Activated CD8-positive, alpha-beta T cell treated with anti-CD3 and anti-CD28 coated beads, Interleukin-2, amount 10 ng/mL, durations not matched to agents 7 days and 5 days (primary cell): Measurements from ENCODE around the gene TBCD. TPM values are rescaled to one million over a fixed set of nuclear protein-coding genes. Genes with fewer than 3 reads are reported as not detected.

Experiments used
- ATAC-seq: fragments of 150-1000 bp; cut with Tn5 transposase; one replicate; pipeline ENCODE4 v1.10.0; 2021; ENCODE audit warnings: moderate library complexity
- CTCF ChIA-PET: fragments of 350-600 bp; sonication (Branson Sonifier 250); formaldehyde crosslinking; loops from one replicate; lab custom pipeline; 2021; ENCODE audit warnings: antibody characterized with exemption; lab: Charles Lee
- POLR2A ChIA-PET: fragments of 350-600 bp; sonication (Branson Sonifier 250); formaldehyde crosslinking; loops from one replicate; lab custom pipeline; 2021; ENCODE audit warnings: antibody characterized with exemption; lab: Charles Lee
- DNase-seq: peaks from one replicate; pipeline ENCODE4 v3.0.0-alpha.2; 2020
- H3K27ac Mint-ChIP-seq: one replicate; pipeline ENCODE4 v1.8.0; 2021; ENCODE audit warnings: mild to moderate bottlenecking, mixed read lengths
- H3K27me3 Mint-ChIP-seq: one replicate; pipeline ENCODE4 v1.8.0; 2021; ENCODE audit warnings: low read depth, mixed read lengths
- H3K36me3 Mint-ChIP-seq: one replicate; pipeline ENCODE4 v1.8.0; 2021; ENCODE audit warnings: low read depth, mixed read lengths
- H3K4me1 Mint-ChIP-seq: one replicate; pipeline ENCODE4 v1.8.0; 2021; ENCODE audit warnings: low read depth, mixed read lengths
- H3K4me3 Mint-ChIP-seq: one replicate; pipeline ENCODE4 v1.8.0; 2021; ENCODE audit warnings: mild to moderate bottlenecking, mixed read lengths
- H3K9me3 Mint-ChIP-seq: one replicate; pipeline ENCODE4 v1.8.0; 2022; ENCODE audit warnings: mixed read lengths; ENCODE audit not compliant: insufficient read depth
- total RNA-seq, 2 experiments: library from RNA; stranded (reverse); gene quantifications; one replicate each; pipeline ENCODE4 v1.2.3, GENCODE V29; 2021

TBCD gene
- total RNA-seq, 2 experiments from 2014 or later: 112 to 122 TPM

DNA sequence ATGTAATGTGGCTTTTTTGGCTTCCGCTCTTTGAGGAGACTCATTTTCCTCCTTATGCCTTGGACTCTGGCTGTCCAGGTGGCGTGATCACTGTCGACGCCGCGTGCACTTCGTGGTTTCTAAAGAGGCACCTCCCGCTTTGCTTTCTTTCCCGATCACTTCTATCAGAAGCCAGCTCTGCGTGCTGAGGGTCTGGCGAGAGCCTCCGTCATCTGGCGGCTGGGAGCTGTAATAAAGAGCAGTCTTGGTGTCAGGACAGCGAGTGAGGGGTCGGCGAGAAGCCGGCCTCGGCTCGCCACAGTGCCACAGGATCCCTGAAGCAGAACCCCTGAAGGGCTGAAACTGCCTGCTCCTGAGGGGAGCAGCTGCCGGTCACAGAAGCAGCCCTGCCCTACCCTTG is 80.5 kb downstream of the TBCD start:
- Mint-ChIP-seq H3K4me3 (no peak overlapping the region), H3K27ac (no peak overlapping the region), H3K9me3 (no peaks in the 10 kb centered on the region), H3K4me1 (peaks cover 2% of the 10 kb centered on the region), H3K27me3 (no peaks in the 10 kb centered on the region), H3K36me3 (peaks cover 24% of the 10 kb centered on the region)
- DNase-seq (no peak), ATAC-seq (no peak)
- ChIA-PET POLR2A (no interaction called here), CTCF (no interaction called here)

DNA sequence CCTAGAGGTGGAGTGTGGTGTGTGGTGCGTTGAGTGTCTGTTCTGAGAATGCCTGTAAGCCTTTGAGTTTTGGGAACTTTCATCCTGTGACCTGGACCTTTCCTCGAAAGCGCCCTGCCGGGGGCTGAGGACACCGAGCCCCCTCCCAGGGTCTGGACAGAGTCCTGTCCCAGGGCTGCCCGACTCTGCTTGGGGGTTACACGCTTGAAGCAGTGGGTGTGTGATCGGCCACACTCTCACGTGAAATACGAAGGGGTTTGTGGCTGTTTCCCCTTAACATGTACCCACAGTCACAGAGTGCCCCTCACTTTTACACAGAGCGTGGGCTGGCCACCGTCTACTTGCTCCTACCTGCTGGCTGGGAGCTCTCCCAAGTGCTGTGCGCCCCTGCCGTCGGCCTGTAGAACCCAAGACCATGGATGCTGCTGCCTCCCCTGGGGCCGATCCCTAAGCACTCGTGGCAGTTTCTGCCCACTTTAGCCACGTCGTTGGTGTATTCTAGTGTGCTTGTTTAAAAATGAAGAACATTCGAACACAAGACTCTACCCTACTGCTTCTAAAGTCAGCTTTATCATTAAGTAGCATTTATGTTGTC is 81.1 kb downstream of the TBCD start:
- H3K36me3 Mint-ChIP-seq: peaks cover 18% of the 10 kb centered on the region
- ChIA-PET CTCF (no interaction called here), POLR2A (no interaction called here)
- peaks cover 2% of the 10 kb centered on the region for H3K4me1 Mint-ChIP-seq
- no peak for DNase-seq
- H3K27me3 Mint-ChIP-seq: no peaks in the 10 kb centered on the region
- H3K4me3 Mint-ChIP-seq: no peak overlapping the region
- no peak for ATAC-seq
- H3K9me3 Mint-ChIP-seq: no peaks in the 10 kb centered on the region
- H3K27ac Mint-ChIP-seq: no peak overlapping the region

DNA sequence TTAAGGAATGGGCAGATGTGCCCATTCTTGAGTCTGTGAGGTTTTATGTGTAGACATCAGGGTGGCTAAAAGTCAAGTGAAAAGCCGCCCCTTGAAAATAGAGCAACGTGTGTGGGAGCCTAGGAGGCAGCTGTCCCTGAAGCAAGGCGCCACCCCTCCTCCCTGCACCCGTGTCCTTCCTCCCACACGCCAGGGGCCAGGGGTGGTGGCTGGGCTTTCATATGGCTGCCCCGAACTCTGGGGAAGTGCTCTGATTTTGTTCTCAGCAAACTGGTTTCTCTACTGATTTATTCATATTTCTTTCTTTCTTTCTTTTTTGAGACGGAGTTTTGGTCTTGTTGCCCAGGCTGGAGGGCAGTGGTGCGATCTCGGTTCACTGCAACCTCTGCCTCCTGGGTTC is 83.3 kb downstream of the TBCD start:
- ATAC-seq (no peak), DNase-seq (no peak)
- H3K4me3 Mint-ChIP-seq: no peak overlapping the region
- POLR2A ChIA-PET: no interaction called here
- CTCF ChIA-PET: interaction anchor here (0.9 to 1.1 kb wide), 2 partner anchors 9 to 53 kb away, joined by 3 read pairs; no protein-coding TSS in a partner anchor
- H3K27me3 Mint-ChIP-seq: no peaks in the 10 kb centered on the region
- no peak overlapping the region for H3K27ac Mint-ChIP-seq
- peaks cover 4% of the 10 kb centered on the region for H3K36me3 Mint-ChIP-seq
- H3K4me1 Mint-ChIP-seq: peaks cover 2% of the 10 kb centered on the region
- no peaks in the 10 kb centered on the region for H3K9me3 Mint-ChIP-seq

DNA sequence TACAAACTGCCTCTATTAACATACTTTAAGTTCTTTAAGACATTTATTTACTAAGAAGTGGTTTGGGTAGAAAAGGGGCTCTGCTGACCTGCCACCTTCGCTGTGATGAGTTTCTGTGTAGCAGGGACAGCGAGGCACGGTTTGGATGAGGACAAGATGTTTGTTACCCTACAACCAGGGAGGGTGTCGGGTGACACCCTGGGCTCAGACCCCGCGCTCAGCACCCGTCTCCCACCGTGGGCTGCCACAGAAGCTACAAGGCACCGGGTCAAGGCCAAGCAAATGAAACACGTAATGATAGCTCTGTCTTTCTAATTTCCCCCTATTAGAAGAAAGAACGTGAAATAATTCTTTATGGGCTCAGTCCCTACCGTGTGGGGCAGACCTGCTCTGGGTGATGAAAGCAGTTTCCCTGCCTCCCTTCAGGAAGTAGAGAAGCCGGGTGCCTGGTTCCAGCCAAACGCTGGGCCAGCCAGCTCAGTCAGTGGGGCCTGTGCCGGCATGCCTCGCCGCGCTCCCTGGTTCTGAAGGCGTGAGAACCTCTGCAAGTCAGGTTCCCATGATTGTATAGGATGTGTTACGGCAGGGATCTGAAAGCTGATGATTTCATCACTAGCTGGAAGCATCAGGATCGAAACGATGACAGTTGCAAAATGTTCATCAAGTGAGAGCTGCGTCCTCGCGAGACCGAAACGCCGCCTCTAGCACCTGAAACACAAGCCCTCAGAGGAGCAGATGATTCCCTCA is 84.1 kb downstream of the TBCD start:
- DNase-seq: no peak
- no peak overlapping the region for H3K27ac Mint-ChIP-seq
- no peaks in the 10 kb centered on the region for H3K27me3 Mint-ChIP-seq
- H3K4me3 Mint-ChIP-seq: no peak overlapping the region
- H3K36me3 Mint-ChIP-seq: peaks cover 4% of the 10 kb centered on the region
- CTCF ChIA-PET: interaction anchor here (0.9 to 1.3 kb wide), 3 partner anchors 54 to 76 kb away, joined by 3 read pairs; no protein-coding TSS in a partner anchor
- no peak for ATAC-seq
- no peaks in the 10 kb centered on the region for H3K9me3 Mint-ChIP-seq
- POLR2A ChIA-PET: no interaction called here
- H3K4me1 Mint-ChIP-seq: peaks cover 2% of the 10 kb centered on the region

DNA sequence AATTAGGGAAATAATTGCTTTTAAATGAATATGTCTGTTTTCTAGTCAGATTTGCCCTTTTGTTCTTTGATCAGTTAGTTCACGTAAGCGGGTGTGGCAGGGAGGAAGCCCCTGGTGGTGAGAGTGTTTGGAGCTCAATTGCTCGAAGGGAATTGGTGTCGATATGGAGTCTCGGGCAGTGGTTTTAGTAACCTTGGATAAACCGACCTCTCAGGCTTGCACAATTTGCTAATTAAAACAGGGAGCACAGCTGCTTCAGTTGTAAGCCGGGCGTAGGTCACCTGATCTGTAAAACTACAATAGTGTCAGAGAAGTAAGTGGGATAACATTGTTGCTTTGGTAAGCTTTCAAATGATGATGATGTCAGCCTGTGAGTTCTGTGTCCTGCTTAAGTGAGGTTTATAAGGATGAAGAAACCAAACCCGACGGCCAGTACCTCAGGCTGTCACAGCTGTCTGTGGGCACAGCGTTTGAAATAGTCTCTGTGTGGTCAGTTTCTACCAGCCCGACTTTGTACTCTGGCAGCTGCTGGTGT is 85.0 kb downstream of the TBCD start:
- H3K27me3 Mint-ChIP-seq: no peaks in the 10 kb centered on the region
- ATAC-seq (no peak), DNase-seq (no peak)
- no peak overlapping the region for H3K4me3 Mint-ChIP-seq
- peaks cover 2% of the 10 kb centered on the region for H3K36me3 Mint-ChIP-seq
- H3K4me1 Mint-ChIP-seq: peaks cover 2% of the 10 kb centered on the region
- no peaks in the 10 kb centered on the region for H3K9me3 Mint-ChIP-seq
- CTCF ChIA-PET: interaction anchor here (0.9 to 1.3 kb wide), 2 partner anchors 55 to 75 kb away, joined by 3 read pairs; no protein-coding TSS in a partner anchor
- no peak overlapping the region for H3K27ac Mint-ChIP-seq
- POLR2A ChIA-PET: no interaction called here

DNA sequence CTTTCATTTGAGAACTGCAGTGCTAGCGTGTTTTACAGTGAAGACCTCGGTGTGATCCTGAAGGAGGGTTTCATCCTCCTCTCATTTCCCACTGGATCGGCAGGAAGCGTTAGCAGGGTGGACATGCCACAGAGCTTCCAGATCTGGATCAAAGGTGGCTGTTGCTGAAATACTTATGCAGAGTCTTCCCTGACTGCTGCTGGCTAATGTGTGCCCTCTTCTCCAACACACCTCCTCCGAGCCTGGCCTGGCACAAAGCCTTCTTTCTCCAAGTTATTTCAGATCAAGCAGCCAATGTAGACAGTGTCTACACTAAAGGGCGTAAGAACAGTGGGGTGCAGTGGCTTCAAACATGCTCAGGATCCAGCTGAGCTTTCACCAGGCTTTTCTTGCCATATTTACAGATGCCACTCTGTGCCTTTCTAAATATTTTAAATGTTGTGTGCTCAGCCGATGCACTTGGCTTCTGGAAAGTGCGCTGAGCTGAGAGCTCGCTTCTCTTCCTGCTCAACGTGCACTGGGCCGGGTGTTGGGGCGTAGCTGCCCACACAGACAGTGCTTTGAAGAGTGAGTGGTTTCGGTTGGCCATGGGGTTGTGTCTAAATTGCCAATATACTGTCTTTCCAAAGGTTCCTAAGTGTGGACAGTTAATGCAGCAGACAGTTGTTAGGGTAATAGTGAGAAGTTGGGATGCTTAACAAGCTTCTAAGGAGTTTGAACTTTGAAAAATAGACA is 85.9 kb downstream of the TBCD start:
- CTCF ChIA-PET: interaction anchor here (0.6 to 0.8 kb wide), 2 partner anchors 26 to 47 kb away, joined by 3 read pairs; no protein-coding TSS in a partner anchor

DNA sequence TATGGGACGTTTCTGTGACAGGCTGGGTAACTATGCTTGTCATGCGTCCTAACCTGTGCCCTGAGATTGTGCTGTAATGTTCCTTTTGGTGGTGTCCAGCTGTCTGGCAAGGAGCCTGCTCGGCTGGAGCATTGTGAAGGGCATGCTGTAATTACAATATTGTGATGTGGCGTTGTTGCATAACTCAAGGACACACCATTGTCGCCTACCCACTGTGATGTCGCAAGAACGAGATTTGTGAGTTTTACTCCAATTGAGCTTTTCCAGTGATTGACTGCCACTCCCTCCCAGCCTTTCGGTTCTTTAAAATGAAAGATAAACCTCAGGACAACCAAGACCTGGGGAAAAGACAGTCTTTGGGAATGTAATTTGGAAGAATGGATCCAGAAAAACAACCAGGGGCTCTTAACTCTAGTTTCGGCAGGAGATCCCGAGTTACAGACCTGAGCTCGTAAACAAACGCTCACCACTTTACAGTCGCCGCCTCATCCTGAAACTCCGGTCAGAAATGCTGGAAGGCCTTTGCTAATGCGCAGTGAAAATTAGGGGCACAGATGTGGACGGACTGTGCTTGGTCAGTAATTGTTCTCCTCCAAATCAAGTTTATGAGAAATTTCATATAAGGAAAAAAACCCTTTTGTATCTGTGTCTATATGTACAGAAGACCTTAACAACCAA is 86.7 kb downstream of the TBCD start:
- Mint-ChIP-seq H3K4me3 (no peak overlapping the region), H3K36me3 (no peaks in the 10 kb centered on the region), H3K27me3 (no peaks in the 10 kb centered on the region), H3K9me3 (no peaks in the 10 kb centered on the region), H3K27ac (no peak overlapping the region), H3K4me1 (peaks cover 2% of the 10 kb centered on the region)
- CTCF ChIA-PET: interaction anchor here (0.6 to 0.8 kb wide), 2 partner anchors 25 to 47 kb away, joined by 3 read pairs; no protein-coding TSS in a partner anchor
- no peak for DNase-seq
- POLR2A ChIA-PET: no interaction called here
- no peak for ATAC-seq

More for the DNA sequence above, 85.9 kb downstream of the TBCD start:
- ATAC-seq (no peak), DNase-seq (no peak)
- H3K27me3 Mint-ChIP-seq: no peaks in the 10 kb centered on the region
- POLR2A ChIA-PET: no interaction called here
- no peak overlapping the region for H3K4me3 Mint-ChIP-seq
- no peaks in the 10 kb centered on the region for H3K9me3 Mint-ChIP-seq
- no peak overlapping the region for H3K27ac Mint-ChIP-seq
- H3K4me1 Mint-ChIP-seq: peaks cover 2% of the 10 kb centered on the region
- H3K36me3 Mint-ChIP-seq: peaks cover 2% of the 10 kb centered on the region

DNA sequence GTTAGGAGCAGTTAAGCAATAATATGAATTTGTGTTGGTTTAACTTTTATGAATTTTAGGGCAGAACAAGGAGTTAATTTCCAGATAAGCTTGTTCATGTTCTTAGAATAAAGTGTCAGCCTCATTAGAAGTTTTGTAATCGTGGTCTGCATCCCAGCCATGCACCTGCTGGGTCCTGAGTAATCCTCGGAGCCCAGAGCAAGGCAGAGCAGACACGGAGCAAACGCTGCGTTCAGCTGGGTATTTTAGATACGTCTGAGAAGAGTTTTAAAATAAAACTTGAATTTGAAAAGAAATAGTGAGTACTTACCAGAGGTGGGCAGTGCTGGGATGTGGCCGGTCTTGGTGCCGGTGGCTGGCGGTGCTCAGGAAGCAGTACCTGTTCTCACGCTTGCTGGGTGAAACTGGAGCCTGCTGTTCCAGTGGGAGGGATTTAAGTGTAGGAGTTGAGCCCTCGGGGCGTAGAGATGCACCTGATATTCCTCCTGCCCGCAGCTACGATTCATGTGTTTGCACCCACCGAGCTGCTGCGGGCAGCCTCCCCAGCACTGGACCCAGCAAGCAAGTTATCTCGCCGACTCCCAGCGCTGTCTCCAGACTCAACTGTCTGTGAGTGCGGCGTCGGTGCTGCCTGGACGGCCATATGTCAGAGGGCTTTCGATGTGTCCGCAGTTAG is 87.9 kb downstream of the TBCD start, which contains the start of gene ZNF750:
Gene ZNF750, minus strand, starts transcription at position 406 of the 676 bp plus-strand sequence. CDS start 7,568 bp downstream, outside the sequence.
- ATAC-seq: no peak
- H3K27me3 Mint-ChIP-seq: no peaks in the 10 kb centered on the region
- no peaks in the 10 kb centered on the region for H3K36me3 Mint-ChIP-seq
- H3K9me3 Mint-ChIP-seq: no peaks in the 10 kb centered on the region
- ChIA-PET CTCF (no interaction called here), POLR2A (no interaction called here)
- no peak within 1 kb of the TSS for H3K27ac Mint-ChIP-seq
- no peak for DNase-seq
- H3K4me3 Mint-ChIP-seq: no peak within 1 kb of the TSS
- H3K4me1 Mint-ChIP-seq: peaks cover 2% of the 10 kb centered on the region

DNA sequence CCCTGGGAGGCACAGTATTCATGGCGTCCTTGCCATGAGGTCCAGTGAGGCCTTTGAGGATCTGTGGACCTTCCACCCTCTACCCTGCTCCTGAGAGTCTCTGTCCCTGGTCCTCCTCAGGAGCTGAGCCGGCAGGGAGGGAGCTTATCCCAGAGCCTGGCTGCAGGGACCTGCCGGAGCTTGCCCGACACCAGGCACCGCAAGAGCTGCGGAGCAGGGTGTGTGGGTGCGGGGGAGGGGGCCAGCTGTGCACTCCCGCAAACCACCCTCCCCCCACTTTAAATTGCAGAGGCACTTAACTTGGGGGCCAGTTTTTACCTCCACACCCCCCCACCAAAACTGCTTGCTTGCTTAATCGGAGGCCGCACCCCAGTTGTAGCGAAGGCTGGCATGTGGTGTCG is 88.6 kb downstream of the TBCD start:
- ChIA-PET CTCF (no interaction called here), POLR2A (no interaction called here)
- Mint-ChIP-seq H3K27me3 (no peaks in the 10 kb centered on the region), H3K9me3 (no peaks in the 10 kb centered on the region), H3K4me1 (peaks cover 2% of the 10 kb centered on the region), H3K27ac (no peak overlapping the region), H3K4me3 (no peak overlapping the region), H3K36me3 (no peaks in the 10 kb centered on the region)
- no peak for ATAC-seq
- no peak for DNase-seq

DNA sequence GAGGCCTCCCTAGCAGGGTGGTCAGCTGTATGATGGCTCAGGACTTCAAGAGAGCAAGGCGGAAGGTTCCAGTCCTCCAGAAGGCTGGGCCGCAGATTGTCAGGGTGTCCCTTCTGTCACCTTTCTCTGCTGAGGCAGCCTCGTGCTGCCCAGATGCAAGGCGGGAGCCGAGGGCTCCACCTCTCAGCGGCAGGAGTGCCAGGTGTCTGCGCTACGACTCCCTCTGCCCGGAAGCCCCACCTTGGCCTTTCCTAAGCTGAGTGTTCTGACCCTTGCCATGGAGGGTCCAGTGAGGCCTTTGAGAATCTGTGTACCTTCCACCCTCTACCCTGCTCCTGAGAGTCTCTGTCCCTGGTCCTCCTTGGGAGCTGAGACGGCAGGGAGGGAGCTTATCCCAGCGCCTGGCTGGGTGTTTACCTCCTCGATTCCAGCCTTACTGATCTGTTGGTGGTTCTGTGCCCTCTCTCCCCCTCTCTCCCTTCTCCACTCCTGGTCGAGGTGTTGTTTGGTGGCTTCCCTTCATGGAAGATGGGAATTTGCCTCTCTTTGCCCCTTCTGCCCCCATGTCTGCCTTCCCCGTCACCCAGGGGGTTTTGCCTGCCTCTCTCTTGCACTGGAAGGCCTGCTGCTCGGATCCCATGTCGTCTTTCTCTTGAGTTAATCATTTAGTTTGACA is 90.2 kb downstream of the TBCD start:
- H3K4me3 Mint-ChIP-seq: no peak overlapping the region
- CTCF ChIA-PET: no interaction called here
- DNase-seq (no peak), ATAC-seq (no peak)
- H3K9me3 Mint-ChIP-seq: no peaks in the 10 kb centered on the region
- POLR2A ChIA-PET: interaction anchor here (0.6 kb wide), 1 partner anchor 91 kb away, joined by 3 read pairs; no protein-coding TSS in a partner anchor
- no peaks in the 10 kb centered on the region for H3K36me3 Mint-ChIP-seq
- no peaks in the 10 kb centered on the region for H3K27me3 Mint-ChIP-seq
- H3K27ac Mint-ChIP-seq: no peak overlapping the region
- no peaks in the 10 kb centered on the region for H3K4me1 Mint-ChIP-seq
